M059J (cell line): Measurements from ENCODE around the gene CD160. TPM values are rescaled to one million over a fixed set of nuclear protein-coding genes. Genes with fewer than 3 reads are reported as not detected.

Experiments used
- total RNA-seq: library from RNA; depleted of rRNA; stranded (reverse); fragments of >200 nt; shearing (Covaris generic); gene quantifications from 2 replicates; pipeline ENCODE4 v1.2.3, GENCODE V29; 2014; rRNA removed

CD160 gene
- total RNA-seq, 1 experiment from 2014 or later: not detected

Other genes starting within 250 kb of the CD160 start
- 70.5 and 120 TPM in 2 replicates for gene GPR89A, start 111.5 kb upstream of the CD160 start, total RNA-seq
- 8.8 and 10.5 TPM in 2 replicates for gene PDZK1, start 12.1 kb upstream of the CD160 start, total RNA-seq
- gene RNF115, start 104.6 kb downstream of the CD160 start, total RNA-seq: 15.1 and 17.9 TPM in 2 replicates
- gene POLR3C, start 104.7 kb downstream of the CD160 start, total RNA-seq: 48.2 and 51.1 TPM in 2 replicates
- 3.1 and 3.2 TPM in 2 replicates for gene NUDT17, start 126.1 kb downstream of the CD160 start, total RNA-seq
- 31.5 and 36.6 TPM in 2 replicates for gene PIAS3, start 139.6 kb downstream of the CD160 start, total RNA-seq
- gene ANKRD35, start 166.4 kb downstream of the CD160 start, total RNA-seq: 0.12 and 0.25 TPM in 2 replicates
- 0.57 and 0.94 TPM in 2 replicates for gene ITGA10, start 190.6 kb downstream of the CD160 start, total RNA-seq
- gene PEX11B, start 199.2 kb downstream of the CD160 start, total RNA-seq: 31.0 and 42.5 TPM in 2 replicates
- 305 and 317 TPM in 2 replicates for gene RBM8A, start 208.0 kb downstream of the CD160 start, total RNA-seq
- 24.7 and 39.2 TPM in 2 replicates for gene LIX1L, start 238.5 kb downstream of the CD160 start, total RNA-seq
- 0.59 and 1.7 TPM in 2 replicates for gene ANKRD34A, start 245.1 kb downstream of the CD160 start, total RNA-seq
- gene POLR3GL, start 245.2 kb downstream of the CD160 start, total RNA-seq: 23.1 and 28.9 TPM in 2 replicates